K562 (cell line): ENCODE results near the gene GHRH. TPM values are rescaled to one million over a fixed set of nuclear protein-coding genes. Genes with fewer than 3 reads are reported as not detected.

ENCODE experiments used
- BHLHE40 ChIP-seq: IDR thresholded peaks from 2 replicates; pipeline ENCODE4 v1.6.1; 2011; ENCODE audit warnings: low read length, improper control_type of control experiment
- GTF2A2 ChIP-seq: IDR thresholded peaks from 2 replicates; pipeline ENCODE4 v1.6.1; 2016; ENCODE audit warnings: mild to moderate bottlenecking, missing genetic modification characterization, missing compliant biosample characterization
- POLR2H ChIP-seq: IDR thresholded peaks from 2 replicates; pipeline ENCODE4 v1.6.1; 2016; ENCODE audit warnings: missing genetic modification characterization, low read depth, mild to moderate bottlenecking, control low read depth, missing compliant biosample characterization, moderate library complexity
- polyA plus RNA-seq, 8 experiments: library from polyadenylated mRNA; depleted of rRNA in 4 of 8; stranded (reverse) in 5 of 8; unstranded in 3 of 8; fragments of >200 nt; fragmentation: Nextera tagmentation in 2 of 8; fragmentation: Illumina TruSeq in 1 of 8; extraction: Ambion mirVana in 2 of 8; extraction: Trizol in 1 of 8; gene quantifications; 2 replicates each; pipeline versions ENCODE4 v1.2.1 to v1.2.3, GENCODE V29; 2011 to 2014; ENCODE audit warnings: inconsistent platforms in 1 of 8, missing spikeins in 1 of 8
- total RNA-seq, 7 experiments: library from RNA; depleted of rRNA in 6 of 7; stranded (reverse); fragments of >200 nt in 6 of 7; fragmentation: Illumina TruSeq in 2 of 7; extraction: Trizol in 2 of 7; gene quantifications; 2 replicates each; pipeline versions ENCODE4 v1.2.1 to v1.2.3, GENCODE V29; 2011 to 2021; ENCODE audit warnings: low replicate concordance in 1 of 7
- TF ChIP-seq, protein P1 (sequence below): fragments of 250-450 bp; sonication (Bioruptor Pico); IDR thresholded peaks from 2 replicates; pipeline ENCODE4 v1.8.0; 2021; ENCODE audit warnings: moderate library complexity, mild to moderate bottlenecking, inconsistent platforms
- TF ChIP-seq, protein P2 (sequence below): fragments of 250-450 bp; sonication (Bioruptor Pico); IDR thresholded peaks from 2 replicates; pipeline ENCODE4 v1.4.0; 2020
- TF ChIP-seq, protein P3 (sequence below): sonication (generic); formaldehyde crosslinking; IDR thresholded peaks from 2 replicates; pipeline ENCODE4 v1.8.1; 2023; ENCODE audit warnings: mild to moderate bottlenecking, missing genetic modification reagents

The GHRH gene
- total and polyA plus RNA-seq, 9 of the 15 experiments (the other 6 are each of a cell fraction or from before 2014, with no cell fraction given) = not detected

GRCh38 chr20:37231947-37232630 lies 29.5 kb downstream of the GHRH start (continued):
- TF ChIP-seq, protein P1, sequence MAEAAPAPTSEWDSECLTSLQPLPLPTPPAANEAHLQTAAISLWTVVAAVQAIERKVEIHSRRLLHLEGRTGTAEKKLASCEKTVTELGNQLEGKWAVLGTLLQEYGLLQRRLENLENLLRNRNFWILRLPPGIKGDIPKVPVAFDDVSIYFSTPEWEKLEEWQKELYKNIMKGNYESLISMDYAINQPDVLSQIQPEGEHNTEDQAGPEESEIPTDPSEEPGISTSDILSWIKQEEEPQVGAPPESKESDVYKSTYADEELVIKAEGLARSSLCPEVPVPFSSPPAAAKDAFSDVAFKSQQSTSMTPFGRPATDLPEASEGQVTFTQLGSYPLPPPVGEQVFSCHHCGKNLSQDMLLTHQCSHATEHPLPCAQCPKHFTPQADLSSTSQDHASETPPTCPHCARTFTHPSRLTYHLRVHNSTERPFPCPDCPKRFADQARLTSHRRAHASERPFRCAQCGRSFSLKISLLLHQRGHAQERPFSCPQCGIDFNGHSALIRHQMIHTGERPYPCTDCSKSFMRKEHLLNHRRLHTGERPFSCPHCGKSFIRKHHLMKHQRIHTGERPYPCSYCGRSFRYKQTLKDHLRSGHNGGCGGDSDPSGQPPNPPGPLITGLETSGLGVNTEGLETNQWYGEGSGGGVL (CRISPR knock-in tag) = no peak
- TF ChIP-seq, protein P2, sequence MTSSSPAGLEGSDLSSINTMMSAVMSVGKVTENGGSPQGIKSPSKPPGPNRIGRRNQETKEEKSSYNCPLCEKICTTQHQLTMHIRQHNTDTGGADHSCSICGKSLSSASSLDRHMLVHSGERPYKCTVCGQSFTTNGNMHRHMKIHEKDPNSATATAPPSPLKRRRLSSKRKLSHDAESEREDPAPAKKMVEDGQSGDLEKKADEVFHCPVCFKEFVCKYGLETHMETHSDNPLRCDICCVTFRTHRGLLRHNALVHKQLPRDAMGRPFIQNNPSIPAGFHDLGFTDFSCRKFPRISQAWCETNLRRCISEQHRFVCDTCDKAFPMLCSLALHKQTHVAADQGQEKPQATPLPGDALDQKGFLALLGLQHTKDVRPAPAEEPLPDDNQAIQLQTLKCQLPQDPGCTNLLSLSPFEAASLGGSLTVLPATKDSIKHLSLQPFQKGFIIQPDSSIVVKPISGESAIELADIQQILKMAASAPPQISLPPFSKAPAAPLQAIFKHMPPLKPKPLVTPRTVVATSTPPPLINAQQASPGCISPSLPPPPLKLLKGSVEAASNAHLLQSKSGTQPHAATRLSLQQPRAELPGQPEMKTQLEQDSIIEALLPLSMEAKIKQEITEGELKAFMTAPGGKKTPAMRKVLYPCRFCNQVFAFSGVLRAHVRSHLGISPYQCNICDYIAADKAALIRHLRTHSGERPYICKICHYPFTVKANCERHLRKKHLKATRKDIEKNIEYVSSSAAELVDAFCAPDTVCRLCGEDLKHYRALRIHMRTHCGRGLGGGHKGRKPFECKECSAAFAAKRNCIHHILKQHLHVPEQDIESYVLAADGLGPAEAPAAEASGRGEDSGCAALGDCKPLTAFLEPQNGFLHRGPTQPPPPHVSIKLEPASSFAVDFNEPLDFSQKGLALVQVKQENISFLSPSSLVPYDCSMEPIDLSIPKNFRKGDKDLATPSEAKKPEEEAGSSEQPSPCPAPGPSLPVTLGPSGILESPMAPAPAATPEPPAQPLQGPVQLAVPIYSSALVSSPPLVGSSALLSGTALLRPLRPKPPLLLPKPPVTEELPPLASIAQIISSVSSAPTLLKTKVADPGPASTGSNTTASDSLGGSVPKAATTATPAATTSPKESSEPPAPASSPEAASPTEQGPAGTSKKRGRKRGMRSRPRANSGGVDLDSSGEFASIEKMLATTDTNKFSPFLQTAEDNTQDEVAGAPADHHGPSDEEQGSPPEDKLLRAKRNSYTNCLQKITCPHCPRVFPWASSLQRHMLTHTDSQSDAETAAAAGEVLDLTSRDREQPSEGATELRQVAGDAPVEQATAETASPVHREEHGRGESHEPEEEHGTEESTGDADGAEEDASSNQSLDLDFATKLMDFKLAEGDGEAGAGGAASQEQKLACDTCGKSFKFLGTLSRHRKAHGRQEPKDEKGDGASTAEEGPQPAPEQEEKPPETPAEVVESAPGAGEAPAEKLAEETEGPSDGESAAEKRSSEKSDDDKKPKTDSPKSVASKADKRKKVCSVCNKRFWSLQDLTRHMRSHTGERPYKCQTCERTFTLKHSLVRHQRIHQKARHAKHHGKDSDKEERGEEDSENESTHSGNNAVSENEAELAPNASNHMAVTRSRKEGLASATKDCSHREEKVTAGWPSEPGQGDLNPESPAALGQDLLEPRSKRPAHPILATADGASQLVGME (CRISPR knock-in tag) = no peak
- TF ChIP-seq GTF2A2 (no peak), BHLHE40 (no peak), POLR2H (tag) (no peak)
- TF ChIP-seq, protein P3, sequence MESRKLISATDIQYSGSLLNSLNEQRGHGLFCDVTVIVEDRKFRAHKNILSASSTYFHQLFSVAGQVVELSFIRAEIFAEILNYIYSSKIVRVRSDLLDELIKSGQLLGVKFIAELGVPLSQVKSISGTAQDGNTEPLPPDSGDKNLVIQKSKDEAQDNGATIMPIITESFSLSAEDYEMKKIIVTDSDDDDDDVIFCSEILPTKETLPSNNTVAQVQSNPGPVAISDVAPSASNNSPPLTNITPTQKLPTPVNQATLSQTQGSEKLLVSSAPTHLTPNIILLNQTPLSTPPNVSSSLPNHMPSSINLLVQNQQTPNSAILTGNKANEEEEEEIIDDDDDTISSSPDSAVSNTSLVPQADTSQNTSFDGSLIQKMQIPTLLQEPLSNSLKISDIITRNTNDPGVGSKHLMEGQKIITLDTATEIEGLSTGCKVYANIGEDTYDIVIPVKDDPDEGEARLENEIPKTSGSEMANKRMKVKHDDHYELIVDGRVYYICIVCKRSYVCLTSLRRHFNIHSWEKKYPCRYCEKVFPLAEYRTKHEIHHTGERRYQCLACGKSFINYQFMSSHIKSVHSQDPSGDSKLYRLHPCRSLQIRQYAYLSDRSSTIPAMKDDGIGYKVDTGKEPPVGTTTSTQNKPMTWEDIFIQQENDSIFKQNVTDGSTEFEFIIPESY (CRISPR knock-in tag) = no peak
